WI38 (cell line): ENCODE measurements around the gene ZDHHC24.

Experiments used
- H3K4me3 ChIP-seq: 2 replicates; pipeline ENCODE4 v1.5.1; 2011; ENCODE audit warnings: low read depth, mild to moderate bottlenecking, control low read depth, low read length
- TF ChIP-seq, protein P1 (sequence below): IDR thresholded peaks from 2 replicates; pipeline ENCODE4 v1.5.1; 2012; ENCODE audit warnings: low read depth, mild to moderate bottlenecking, control low read depth, low read length

The ZDHHC24 gene

DNA sequence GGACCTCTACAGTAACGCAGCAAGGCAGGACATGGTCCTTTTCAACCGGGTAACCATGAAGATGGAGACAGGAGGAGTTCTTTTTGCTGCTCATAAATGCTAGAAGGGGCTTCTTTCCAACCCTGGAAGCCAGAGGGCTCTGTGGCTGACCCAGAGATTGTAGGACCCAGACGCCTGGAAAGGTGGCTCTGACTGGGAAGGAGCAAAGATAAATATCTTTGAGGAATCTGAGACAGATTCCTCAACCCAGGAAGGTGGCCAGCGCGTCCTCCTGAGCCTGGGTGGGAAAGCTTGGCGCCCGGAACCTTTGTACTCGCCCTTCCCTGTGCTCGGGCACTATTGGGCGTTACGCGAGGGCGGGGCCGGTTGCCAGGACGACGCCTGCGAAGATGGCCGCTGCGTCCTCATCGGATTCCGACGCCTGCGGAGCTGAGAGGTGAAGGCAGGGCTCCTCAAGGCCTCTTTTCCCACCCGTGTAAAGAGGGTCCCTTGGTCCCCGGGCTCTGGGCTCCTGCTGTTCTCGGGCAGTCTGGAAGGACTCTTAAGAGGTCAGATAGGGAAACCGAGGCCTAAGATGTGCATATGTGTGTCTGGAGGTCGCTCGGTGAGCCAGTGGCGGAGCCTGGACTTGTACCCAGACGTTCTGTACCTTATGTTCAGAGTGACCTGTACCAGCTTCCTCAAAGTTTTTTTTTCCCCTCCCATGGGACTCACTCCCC, 35.4 kb downstream of the ZDHHC24 start, which contains the start of gene BBS1:
TSS of gene BBS1 (plus strand) at position 365 of the 719 bp plus-strand sequence. CDS start at position 390, 25 bp downstream.
- TF ChIP-seq, protein P1, sequence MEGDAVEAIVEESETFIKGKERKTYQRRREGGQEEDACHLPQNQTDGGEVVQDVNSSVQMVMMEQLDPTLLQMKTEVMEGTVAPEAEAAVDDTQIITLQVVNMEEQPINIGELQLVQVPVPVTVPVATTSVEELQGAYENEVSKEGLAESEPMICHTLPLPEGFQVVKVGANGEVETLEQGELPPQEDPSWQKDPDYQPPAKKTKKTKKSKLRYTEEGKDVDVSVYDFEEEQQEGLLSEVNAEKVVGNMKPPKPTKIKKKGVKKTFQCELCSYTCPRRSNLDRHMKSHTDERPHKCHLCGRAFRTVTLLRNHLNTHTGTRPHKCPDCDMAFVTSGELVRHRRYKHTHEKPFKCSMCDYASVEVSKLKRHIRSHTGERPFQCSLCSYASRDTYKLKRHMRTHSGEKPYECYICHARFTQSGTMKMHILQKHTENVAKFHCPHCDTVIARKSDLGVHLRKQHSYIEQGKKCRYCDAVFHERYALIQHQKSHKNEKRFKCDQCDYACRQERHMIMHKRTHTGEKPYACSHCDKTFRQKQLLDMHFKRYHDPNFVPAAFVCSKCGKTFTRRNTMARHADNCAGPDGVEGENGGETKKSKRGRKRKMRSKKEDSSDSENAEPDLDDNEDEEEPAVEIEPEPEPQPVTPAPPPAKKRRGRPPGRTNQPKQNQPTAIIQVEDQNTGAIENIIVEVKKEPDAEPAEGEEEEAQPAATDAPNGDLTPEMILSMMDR, result no peak
- peak within 1 kb of the TSS; percentile 83 for H3K4me3 ChIP-seq

DNA sequence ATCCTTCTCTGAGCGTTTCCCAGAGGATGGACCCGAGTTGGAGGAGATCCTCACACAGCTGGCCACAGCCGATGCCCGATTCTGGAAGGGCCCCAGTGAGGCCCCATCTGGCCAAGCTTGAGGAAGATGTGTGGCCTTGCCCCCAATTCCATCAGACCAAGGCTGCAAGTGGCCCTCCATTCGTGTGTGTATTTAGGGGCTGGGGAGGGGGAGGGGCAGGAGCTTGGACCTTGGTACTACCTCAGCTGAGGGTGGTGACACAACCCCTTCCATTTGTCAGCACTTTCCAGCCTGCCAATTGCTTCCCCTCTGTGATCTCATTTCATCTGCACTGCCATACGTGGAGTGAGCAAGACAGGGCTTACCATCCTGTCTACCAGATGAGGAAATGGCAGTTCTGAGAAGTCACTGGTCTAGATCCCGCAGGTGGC, 36.7 kb downstream of the ZDHHC24 start:
- no peak overlapping the region for H3K4me3 ChIP-seq
- TF ChIP-seq, protein P1, result no peak

DNA sequence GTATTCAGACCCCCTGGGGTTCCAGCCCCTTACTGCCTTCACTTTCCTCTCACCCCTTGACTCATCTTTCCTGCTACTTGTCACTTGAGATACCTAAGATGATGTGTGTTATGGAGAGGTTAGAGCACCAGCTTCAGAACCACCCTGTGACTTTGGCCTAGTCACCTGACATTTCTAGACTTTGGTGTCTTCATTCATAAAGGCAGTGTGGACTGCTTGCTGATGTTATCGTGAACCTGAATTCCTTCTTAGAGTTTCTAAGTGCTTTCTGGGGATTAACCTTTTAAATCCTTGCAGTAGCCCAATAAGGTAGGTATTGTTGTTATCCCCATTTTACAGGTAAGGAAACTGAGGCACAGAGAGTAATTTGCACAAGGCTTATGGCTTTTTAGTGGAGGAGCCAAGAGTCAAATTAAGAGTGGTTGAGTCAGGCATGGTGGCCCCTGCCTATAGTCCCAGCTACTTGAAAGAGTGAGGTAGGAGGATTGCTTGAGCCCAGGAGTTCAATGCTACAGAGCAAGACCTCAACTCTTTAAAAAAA, 40.5 kb downstream of the ZDHHC24 start:
- TF ChIP-seq, protein P1, result no peak

DNA sequence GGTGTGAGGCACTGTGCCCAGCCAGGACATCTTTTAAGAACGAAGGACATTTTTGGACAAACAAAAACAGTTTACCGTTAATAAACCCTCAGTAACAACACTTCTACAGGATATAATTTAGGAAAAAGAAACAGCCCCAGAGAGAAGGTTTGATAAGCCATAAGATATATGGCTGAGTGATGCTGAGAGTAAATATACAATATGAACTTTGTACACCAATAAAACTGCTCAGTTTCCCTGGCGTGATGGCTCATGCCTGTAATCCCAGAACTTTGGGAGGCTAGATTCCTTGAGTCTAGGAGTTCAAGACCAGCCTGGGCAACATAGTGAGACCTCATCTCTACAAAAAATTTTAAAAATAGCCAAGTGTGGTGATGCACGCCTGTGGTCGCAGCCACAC, 47.3 kb downstream of the ZDHHC24 start:
- TF ChIP-seq, protein P1, result no peak
- no peak overlapping the region for H3K4me3 ChIP-seq

More for the DNA sequence above, 40.5 kb downstream of the ZDHHC24 start:
- H3K4me3 ChIP-seq, result no peak overlapping the region

DNA sequence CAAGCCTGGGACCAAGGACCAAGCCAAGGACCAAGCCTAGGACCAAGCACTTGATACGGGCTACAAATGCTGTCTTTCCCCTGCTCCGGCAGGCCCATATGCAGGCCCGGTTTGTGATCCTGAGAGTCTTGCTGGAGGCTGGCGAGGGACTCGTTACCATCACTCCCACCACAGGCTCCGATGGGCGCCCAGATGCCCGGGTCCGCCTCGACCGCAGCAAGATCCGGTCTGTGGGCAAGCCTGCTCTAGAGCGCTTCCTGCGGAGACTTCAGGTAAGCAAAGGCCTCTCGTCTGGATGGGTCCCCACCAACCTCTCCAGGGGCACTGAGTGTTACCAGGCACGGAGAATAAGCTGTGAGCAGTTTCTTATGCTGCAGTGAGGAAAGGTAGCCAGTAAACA, 48.6 kb downstream of the ZDHHC24 start:
- TF ChIP-seq, protein P1, result no peak
- H3K4me3 ChIP-seq, result no peak overlapping the region

DNA sequence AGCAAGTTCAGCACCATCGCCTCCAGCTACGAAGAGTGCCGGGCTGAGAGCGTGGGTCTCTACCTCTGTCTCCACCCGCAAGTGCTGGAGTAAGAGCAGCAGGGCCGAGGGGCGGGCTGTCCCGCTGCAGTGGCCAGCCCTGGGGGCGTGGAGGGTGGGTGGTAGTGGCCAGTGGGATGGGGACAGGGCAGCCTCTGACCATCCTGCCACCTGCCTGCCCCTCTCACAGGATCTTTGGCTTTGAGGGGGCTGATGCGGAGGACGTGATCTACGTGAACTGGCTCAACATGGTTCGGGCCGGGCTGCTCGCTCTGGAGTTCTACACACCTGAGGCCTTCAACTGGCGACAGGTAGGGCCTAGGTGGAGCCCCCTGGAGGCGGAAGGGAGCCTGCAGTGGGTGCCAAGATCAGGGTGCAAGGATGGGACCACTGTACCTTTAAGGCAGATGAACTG, 50.4 kb downstream of the ZDHHC24 start:
- no peak overlapping the region for H3K4me3 ChIP-seq
- TF ChIP-seq, protein P1, result 0 out of 2 replicates have a peak, but pooled peaks have one; percentile 5

DNA sequence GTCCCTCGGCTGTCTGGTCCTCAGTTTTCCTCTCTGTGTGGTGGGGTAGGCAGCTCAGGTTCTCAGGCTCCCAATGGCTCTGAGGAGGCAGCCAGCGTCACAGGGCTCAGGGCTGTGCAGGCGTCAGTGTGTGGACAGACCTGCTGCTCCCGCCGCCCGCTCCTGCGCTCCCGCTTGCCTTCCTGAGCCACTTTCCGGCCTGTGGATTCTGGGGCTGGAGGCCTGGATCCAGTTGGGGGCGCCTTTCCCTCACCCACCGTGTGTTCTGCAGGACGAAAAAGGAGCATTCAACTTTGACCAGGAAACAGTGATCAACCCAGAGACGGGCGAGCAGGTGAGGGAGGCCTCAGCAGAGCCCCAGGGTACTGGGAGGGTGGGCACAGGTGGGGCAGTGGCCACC, 50.9 kb downstream of the ZDHHC24 start:
- no peak overlapping the region for H3K4me3 ChIP-seq
- TF ChIP-seq, protein P1, result no peak
